Retinal pigment epithelial cell (primary cell): ENCODE data around the gene THEMIS2.

ENCODE experiments used
- DNase-seq: peaks from one replicate; pipeline ENCODE4 v3.0.0-alpha.2; 2010; ENCODE audit warnings: low read depth
- H3K4me3 ChIP-seq: 2 replicates; pipeline ENCODE4 v1.5.1; 2011; ENCODE audit warnings: mild to moderate bottlenecking, low read length, control low read depth, moderate library complexity
- CTCF ChIP-seq: conservative IDR thresholded peaks from 2 replicates; pipeline ENCODE4 v1.5.1; 2011; ENCODE audit warnings: low read depth, low read length, control low read depth, inconsistent platforms

Gene THEMIS2

GRCh38 chr1:27886744-27887143 is 14.4 kb downstream of the THEMIS2 start:
- DNase-seq: no peak
- H3K4me3 ChIP-seq: no peak overlapping the region
- TF ChIP-seq CTCF: no peak

GRCh38 chr1:27887215-27888021 is 15.1 kb downstream of the THEMIS2 start:
- no peak for DNase-seq
- no peak for TF ChIP-seq CTCF
- H3K4me3 ChIP-seq: no peak overlapping the region

GRCh38 chr1:27889506-27889905 is 17.2 kb downstream of the THEMIS2 start:
- no peak overlapping the region for H3K4me3 ChIP-seq
- TF ChIP-seq CTCF: no peak
- DNase-seq: no peak

- no peak for DNase-seq
- no peak for TF ChIP-seq CTCF
- H3K4me3 ChIP-seq: no peak overlapping the region
Measured at GRCh38 chr1:27891196-27891889, 19.0 kb downstream of the THEMIS2 start.

GRCh38 chr1:27894521-27894920 is 22.2 kb downstream of the THEMIS2 start:
- no peak for TF ChIP-seq CTCF
- no peak overlapping the region for H3K4me3 ChIP-seq
- DNase-seq: no peak

- DNase-seq: no peak
- no peak for TF ChIP-seq CTCF
- H3K4me3 ChIP-seq: no peak overlapping the region
Measured at GRCh38 chr1:27906759-27907158, 34.4 kb downstream of the THEMIS2 start.

- no peak for DNase-seq
- no peak for TF ChIP-seq CTCF
- no peak overlapping the region for H3K4me3 ChIP-seq
Measured at GRCh38 chr1:27912429-27912828, 40.1 kb downstream of the THEMIS2 start.
